ENCODE results near the gene HAUS7.

GRCh38 chrX:153456161-153456560 lies 14.2 kb downstream of the HAUS7 start:
- TF ChIP-seq CTCF (IDR thresholded peaks at IDR 0.05) (no peak), POLR2A (IDR thresholded peaks at IDR 0.05) (no peak)

Data from thyroid gland (tissue), 4 donors.